RPMI8226 (cell line): Measurements from ENCODE around the gene MRPL20.

Experiments used
- DNase-seq: peaks from one replicate; pipeline ENCODE4 v3.0.0-alpha.2; 2015

MRPL20 gene

DNA sequence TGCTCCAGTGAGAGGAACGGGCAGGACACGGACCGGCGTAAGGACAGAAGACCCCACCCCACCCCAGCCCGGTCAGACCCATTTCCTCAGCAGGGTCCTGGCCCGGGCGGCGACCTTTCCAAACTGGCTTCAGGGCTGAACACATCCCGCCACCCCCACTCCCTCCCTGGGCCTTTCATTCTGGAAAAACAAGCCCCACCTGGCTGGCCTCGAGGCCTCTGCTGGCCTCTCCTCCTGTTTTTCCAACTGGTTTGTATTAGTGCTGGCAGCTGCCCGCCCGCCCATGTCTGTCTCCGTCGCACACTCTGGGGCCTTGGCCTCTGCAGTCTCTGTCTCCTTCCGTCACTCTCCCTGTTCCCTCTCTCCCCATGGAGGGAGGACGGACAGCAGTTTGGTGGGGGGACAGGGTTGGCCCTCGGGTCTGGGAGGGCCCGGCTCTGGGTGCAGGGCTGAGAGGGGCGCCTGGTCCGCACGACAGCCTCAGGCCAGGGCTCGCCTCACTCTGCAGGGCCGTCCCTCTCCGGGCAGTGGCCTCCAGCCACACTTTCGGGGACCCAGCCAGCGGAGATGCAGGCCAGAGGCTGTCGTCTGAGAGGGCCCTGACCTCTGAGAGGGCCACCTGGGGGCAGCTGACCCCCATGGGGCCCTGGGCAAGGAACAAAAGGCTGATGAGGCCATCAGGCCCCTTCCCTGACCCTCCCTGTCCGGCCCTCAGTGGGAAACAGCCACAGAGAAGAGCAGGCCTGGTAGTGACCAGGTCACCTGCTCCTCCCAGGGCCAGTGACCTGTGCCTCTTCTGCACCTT lies 47.2 kb downstream of the MRPL20 start:
- no peak for DNase-seq

DNA sequence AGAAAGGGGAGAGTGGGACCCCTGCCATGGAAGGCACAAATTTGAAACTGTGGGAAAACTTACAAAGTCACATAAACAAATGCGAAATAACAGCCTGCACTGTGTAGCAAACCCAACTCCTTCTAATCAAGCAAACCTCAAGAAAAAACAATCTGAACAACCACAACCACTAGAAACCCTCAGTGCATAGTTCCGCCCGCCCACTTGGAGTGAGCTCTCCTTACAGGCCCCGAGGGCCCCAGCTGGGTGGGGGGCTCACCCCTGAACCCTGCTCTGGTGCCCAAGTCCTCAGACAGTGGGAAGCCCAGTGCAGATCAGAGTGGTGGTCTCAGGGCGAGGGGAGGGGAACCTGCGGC lies 47.8 kb downstream of the MRPL20 start:
- DNase-seq = no peak

DNA sequence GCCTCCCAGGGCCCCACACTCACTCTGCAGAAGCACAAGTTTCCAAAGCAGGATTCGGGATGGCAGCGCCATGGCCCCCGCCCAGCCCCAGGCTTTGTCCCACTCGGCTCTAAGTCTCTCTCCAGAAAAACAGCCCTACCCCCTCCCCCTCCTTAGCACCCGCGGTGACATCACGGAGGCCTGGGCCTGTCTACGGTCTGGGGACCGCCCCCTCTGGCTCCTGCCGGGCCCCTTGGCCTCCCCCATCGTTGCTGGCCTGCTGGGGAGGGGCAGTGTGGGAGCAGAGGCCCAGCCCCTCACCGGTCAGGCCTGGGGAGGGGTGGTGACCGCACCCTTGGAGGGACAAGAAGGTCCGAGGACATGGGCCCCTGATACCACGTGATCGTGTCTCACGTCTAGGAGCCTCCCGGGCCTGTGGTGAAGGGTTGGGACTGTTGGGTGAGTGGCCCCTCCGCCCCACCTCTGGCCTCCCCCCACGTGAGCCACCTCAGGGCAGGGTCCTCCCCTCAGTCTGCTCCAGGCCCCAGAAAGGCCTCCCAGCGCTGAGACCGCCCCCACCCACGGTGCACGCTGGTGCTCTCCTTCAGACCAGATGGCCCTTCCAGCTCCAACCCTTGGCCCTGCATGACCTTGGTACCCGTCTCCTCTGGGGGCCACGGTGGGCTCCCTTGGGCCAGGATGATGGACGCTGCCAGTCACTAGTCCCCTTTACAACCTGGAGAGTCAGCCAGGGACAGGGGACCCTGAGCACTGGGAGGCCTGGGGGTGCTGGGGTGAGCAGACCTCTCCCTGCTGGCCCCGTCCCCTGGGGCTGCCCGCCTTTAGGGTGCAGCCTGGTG lies 48.4 kb downstream of the MRPL20 start, which contains the start of gene MXRA8:
MXRA8 (minus strand) TSS at position 123 of the 839 bp plus-strand sequence; CDS start at position 72, 51 bp downstream.
- no peak for DNase-seq

DNA sequence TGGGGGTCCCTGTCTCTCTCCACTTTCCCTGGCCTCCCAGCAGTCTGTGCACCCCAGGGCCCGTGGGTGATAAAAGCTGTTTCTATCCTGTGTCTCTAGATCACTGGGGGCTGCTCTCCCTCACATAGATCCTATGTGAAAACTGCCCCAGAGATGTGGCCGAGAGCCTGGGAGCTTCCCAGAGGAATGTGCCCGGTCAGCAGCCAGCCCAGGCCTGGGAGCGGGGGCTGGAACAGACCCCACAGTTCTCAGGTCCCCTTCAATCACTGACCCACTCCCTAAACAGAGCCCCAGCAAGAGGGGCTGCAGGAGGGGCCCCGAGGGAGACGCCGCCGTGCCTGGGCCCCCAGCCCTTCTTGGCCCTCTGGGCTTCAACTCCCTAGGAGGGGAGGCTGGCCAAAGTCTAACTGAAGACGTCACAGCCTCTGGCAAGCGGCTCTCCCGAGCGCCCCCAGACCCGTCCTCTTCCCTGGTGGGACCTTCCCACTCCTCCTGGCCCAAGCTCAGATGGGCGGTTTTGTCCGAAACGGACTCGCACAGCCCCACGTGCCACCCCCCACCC lies 49.1 kb downstream of the MRPL20 start:
- DNase-seq = no peak

DNA sequence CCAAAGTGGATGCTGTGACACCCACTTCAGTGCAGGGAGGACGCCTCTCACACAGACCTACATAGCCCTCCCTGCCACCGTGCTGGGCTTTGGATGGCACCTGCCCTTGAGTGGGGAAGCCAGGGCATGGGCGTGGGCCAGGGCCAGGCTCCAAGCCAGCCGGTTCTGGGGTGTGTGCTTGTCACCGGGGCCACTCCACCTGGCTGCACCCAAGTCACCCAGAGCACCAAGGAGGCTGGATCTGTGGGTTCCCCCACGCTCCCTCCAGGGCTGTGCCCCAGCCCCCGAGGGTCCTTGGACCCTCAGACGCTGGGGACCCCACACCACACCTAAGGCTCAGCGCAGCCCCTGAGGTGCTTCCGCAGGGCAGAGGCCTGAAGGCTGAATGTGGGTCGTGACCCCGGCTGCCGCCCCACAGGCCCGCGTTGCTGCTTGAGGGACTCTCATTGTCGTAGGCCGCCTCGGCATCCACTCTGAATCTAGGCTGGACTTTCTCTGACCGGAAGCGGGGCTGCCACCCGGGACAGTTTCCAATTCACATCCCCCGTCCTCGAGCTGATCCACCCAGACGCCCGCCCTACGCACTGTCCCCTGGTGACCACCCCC lies 50.2 kb downstream of the MRPL20 start:
- peak; percentile 48 for DNase-seq

DNA sequence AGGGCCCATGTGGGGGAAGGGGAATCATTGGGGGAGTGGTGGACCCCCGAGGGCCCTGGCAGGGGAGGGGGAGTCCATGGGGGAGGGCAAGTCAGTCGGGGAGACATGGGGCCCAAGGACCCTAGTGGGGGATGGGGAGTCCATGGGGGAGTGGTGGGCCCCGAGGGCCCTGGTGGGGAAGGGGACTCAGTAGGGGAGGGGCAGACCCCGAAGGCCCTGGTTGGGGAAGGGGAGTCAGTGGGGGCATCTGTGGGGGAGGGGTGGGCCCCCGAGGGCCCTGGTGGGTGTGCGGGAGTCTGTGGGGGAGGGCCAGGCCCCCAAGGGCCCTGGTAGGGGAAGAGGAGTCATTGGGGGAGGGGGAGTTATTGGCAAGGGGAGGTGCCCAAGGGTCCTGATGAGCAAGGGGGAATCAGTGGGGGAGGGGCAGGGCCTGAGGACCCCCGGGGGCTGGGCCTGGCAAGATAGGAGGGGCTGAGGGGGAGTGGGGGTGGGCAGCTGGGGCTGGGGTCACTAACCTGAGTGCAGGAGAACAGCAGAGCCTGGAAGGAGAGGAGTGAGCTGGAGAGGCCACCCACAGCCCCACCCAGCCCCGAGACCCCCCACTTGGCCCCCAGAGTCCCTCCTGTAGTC lies 50.8 kb downstream of the MRPL20 start:
- DNase-seq = no peak

DNA sequence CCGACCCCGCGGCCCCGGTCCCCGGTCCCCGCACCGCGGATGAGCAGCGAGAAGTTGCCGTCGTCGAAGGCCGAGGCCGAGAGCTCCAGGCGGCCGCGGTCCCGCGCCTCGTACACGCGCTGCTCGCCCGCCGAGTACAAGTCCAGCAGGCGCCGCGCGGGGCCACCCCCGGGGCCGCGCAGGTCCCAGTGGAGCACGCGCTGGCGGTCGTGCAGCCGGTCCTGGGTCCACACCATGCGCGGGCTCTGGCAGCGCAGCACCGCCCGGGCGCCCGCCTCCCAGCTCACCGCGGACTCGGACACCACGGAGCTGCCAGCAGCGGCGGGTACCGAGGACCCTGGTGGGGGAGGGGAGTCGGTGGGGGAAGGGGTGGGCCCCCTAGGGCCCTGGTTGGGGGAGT lies 51.7 kb downstream of the MRPL20 start:
- DNase-seq = no peak

DNA sequence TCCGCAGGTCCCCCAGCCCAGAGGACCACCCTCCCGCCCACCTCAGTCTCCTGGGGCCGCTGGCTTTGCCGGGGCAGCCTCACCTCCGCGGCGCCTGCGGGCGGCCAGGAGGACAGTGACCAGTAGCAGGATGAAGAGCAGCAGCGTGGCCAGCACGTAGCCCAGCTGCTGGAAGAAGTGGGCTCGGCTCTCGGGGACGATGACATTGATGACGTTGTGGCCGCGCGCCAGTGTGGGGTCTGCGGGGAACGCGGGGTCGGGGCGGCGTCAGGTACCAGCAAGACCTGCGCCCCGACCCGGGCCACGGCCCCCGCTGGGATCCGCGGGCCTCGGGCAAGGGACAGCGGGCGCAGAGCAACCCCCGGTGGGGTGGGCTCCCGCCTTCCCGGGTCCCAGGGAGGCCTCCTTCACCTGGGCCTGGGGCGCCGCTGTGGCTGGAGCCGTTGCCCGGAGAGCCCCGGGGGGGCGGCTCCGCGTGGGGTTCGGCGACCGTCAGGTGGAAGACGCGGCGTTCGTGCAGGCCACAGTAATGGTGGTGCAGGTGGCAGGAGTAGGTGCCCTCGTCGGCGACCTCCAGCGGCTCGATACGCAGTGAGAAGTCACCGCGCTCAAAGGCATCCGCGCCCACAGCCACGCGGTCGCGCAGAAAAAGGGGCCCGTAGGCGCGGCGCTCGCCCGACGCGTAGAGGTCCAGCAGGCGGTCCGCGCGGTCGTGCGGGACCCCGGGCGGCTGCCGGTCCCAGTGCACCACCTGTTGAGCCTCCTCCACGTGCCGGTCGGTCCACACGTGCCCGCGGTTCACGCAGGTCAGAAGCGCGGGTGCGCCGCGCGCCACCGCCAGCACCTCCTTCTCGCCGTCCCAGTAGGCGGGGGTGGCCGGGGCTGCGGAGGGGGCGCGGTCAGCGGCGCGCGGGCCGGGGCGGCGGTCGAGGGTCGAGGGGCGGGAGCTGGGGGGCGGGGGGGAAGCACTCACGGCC lies 52.5 kb downstream of the MRPL20 start:
- DNase-seq = no peak

DNA sequence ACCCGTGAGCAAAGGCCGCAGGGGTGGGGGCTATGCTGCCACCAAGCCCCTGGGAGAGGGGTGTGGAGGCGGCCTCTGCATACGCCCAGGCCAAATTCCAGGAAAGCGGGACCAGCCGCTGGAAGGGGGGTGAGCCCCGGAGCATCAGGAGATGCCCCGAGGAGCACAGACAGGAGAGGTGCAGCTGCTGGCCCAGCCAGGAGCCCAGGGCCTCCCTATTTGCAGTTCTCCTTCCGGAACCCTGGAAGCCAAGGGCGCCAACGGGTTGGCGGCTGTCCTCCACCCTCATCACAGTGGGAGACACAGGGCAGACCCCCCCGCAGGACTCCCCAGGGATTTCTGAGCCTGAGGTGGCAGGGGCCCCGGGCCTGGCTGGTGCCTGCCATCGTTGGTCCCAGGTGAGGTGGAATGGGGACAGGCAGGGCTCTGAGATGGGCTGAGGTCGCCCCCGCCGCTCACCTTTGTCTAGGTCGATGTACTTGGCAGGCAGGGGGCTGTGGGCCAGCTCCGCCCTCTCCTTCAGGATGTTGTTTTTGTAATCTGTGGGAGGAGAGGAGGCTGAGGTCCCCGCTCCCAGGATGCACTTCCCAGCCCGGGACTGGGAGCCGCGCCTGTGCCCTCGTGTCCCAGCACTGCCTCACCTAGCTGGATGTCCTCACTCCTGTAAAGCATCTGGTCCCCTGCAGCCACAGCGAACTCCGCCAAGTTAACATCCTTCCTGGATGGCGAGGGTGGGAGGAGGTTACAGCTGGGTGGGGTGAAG lies 53.5 kb downstream of the MRPL20 start:
- no peak for DNase-seq

DNA sequence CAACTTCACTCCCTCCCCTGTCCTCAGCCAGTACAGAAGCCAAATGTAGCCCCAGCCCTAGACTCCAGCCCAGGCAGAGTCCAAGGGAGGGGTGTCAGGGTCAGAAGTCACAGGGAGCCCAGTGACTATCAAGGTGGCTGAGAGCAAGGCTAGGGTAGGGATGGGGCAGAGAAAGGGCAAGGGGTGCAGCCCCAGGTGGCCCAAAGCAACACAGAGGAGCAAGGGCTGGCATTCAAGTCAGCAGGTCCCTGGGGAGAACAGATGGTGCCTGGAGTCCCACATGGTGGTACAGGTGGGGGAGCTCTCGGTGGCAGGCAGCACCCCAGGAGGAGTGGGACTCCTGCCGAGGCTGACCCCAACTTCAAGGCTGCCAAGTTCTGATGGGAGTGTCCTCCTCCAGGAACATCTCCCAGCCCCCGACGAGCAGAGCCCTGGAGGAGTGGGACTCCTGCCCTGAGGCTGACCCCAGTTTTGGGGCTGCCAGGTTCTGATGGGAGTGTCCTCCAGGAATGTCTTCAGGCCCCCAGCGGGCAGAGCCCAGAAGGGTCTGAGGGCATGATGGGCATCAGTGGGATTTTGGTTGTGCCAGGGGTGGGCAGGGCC lies 54.2 kb downstream of the MRPL20 start:
- DNase-seq = peak; percentile 41
